Stimulated activated effector memory CD8-positive, alpha-beta T cell treated with anti-CD3 and anti-CD28 coated beads, Interleukin-12 subunit alpha, Interleukin-12 subunit beta, amount 100 ng/mL, for 72 hours (primary cell): Measurements from ENCODE around the gene ESM1.

Source experiments
- ATAC-seq: fragments of 150-1000 bp; cut with Tn5 transposase; 2 replicates; pipeline ENCODE4 v1.10.0; 2021
- DNase-seq, 2 donors: peaks; one replicate each; pipeline ENCODE4 v3.0.0; 2021 to 2022; ENCODE audit warnings: low spot score in 2 of 2
- H3K27ac Mint-ChIP-seq: one replicate; pipeline ENCODE4 v1.8.0; 2022; ENCODE audit warnings: mild to moderate bottlenecking, mixed read lengths
- H3K36me3 Mint-ChIP-seq: one replicate; pipeline ENCODE4 v1.8.0; 2022; ENCODE audit warnings: mild to moderate bottlenecking, mixed read lengths
- H3K4me1 Mint-ChIP-seq: one replicate; pipeline ENCODE4 v1.8.0; 2022; ENCODE audit warnings: mixed read lengths
- H3K4me3 Mint-ChIP-seq: one replicate; pipeline ENCODE4 v1.8.0; 2022; ENCODE audit warnings: mild to moderate bottlenecking, mixed read lengths
- H3K9me3 Mint-ChIP-seq: one replicate; pipeline ENCODE4 v1.8.0; 2022; ENCODE audit warnings: mixed read lengths

ESM1 gene

DNA sequence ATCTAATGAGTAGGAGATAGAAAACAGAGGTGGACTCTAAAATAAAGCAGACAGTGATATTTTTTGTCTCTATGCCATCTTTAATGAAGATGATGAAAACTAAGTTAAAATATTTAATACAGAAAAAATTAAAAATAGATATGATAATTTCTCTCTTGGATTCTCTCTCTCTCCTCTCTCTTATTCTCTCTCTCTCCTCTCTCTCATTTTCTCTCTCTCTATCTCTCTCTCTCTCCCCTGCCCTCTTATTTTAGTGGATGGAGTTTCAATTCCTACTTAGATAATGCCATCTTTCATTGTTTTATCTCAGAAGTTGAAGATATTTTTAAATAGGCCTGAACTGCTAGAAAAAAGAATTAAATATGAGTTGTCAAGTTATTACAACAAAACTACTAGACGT, 38.2 kb downstream of the ESM1 start:
- Mint-ChIP-seq H3K4me1 (no peaks in the 10 kb centered on the region), H3K9me3 (no peaks in the 10 kb centered on the region), H3K36me3 (no peaks in the 10 kb centered on the region), H3K4me3 (no peak overlapping the region), H3K27ac (no peak overlapping the region)
- ATAC-seq: no peak
- no peak for DNase-seq

- DNase-seq: no peak
- no peak for ATAC-seq
- no peaks in the 10 kb centered on the region for H3K9me3 Mint-ChIP-seq
- no peaks in the 10 kb centered on the region for H3K4me1 Mint-ChIP-seq
- no peaks in the 10 kb centered on the region for H3K36me3 Mint-ChIP-seq
- H3K27ac Mint-ChIP-seq: no peak overlapping the region
- H3K4me3 Mint-ChIP-seq: no peak overlapping the region
Measured at GRCh38 chr5:54946306-54946819, 39.0 kb downstream of the ESM1 start.

GRCh38 chr5:54944364-54944763, 41.0 kb downstream of the ESM1 start:
- Mint-ChIP-seq H3K4me1 (no peaks in the 10 kb centered on the region), H3K27ac (no peak overlapping the region), H3K9me3 (no peaks in the 10 kb centered on the region), H3K36me3 (no peaks in the 10 kb centered on the region), H3K4me3 (no peak overlapping the region)
- peak; percentile 15 to 60 for DNase-seq
- peak; percentile 65 for ATAC-seq

GRCh38 chr5:54942064-54942778, 43.2 kb downstream of the ESM1 start:
- Mint-ChIP-seq H3K4me1 (no peaks in the 10 kb centered on the region), H3K36me3 (no peaks in the 10 kb centered on the region), H3K9me3 (no peaks in the 10 kb centered on the region), H3K4me3 (no peak overlapping the region), H3K27ac (no peak overlapping the region)
- DNase-seq (no peak), ATAC-seq (no peak)

GRCh38 chr5:54936201-54936600, 49.2 kb downstream of the ESM1 start:
- DNase-seq (no peak), ATAC-seq (no peak)
- H3K36me3 Mint-ChIP-seq: no peaks in the 10 kb centered on the region
- H3K4me1 Mint-ChIP-seq: no peaks in the 10 kb centered on the region
- no peak overlapping the region for H3K4me3 Mint-ChIP-seq
- no peak overlapping the region for H3K27ac Mint-ChIP-seq
- H3K9me3 Mint-ChIP-seq: no peaks in the 10 kb centered on the region

DNA sequence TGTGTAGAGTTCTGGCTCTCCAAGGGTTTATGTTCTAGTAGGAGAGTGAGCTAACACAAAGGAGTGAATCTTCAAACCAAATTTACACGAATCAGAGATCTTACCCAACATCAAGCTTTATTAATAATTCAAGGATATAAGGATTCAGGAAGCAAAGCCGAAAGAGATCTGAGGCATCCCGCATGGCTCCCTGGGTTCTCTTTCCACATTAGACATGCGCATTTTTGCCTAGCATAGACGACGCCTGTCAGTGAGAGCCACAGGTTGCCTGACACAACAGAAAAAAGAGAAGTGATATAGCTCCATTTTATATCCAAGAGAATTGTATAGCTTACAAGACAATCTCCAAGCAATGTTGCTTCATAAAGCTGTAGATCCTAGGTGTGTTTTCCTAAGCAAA, 52.6 kb downstream of the ESM1 start:
- Mint-ChIP-seq H3K4me1 (no peaks in the 10 kb centered on the region), H3K36me3 (no peaks in the 10 kb centered on the region), H3K27ac (no peak overlapping the region), H3K4me3 (no peak overlapping the region), H3K9me3 (no peaks in the 10 kb centered on the region)
- DNase-seq (no peak), ATAC-seq (no peak)

GRCh38 chr5:54930736-54931135, 54.7 kb downstream of the ESM1 start:
- DNase-seq: peak; percentile 7 to 69
- Mint-ChIP-seq H3K36me3 (no peaks in the 10 kb centered on the region), H3K4me3 (no peak overlapping the region), H3K9me3 (peaks cover 6% of the 10 kb centered on the region), H3K27ac (no peak overlapping the region), H3K4me1 (peaks cover 6% of the 10 kb centered on the region)
- peak; percentile 91 for ATAC-seq
